GM23338 (cell line): ENCODE measurements around the gene HELZ.

Experiments
- CREB1 ChIP-seq: fragments of 250-450 bp; sonication (Bioruptor Pico); IDR thresholded peaks from 2 replicates; pipeline ENCODE4 v1.5.0; 2020; ENCODE audit warnings: low read depth, mild to moderate bottlenecking, moderate library complexity
- EZH2 ChIP-seq: fragments of 200-600 bp; sonication (generic); IDR thresholded peaks from one replicate; pipeline ENCODE4 v1.8.0; 2017; ENCODE audit warnings: antibody characterized with exemption, mild to moderate bottlenecking, low read depth; ENCODE audit not compliant: unreplicated experiment
- EZH2phosphoT487 ChIP-seq: fragments of 200-600 bp; sonication (generic); IDR thresholded peaks from one replicate; pipeline ENCODE4 v1.8.1; 2018; ENCODE audit warnings: antibody characterized with exemption; ENCODE audit not compliant: unreplicated experiment
- JUNB ChIP-seq: IDR thresholded peaks from one replicate; pipeline ENCODE4 v1.6.1; 2016; ENCODE audit warnings: antibody characterized with exemption; ENCODE audit not compliant: unreplicated experiment
- NANOG ChIP-seq: IDR thresholded peaks from 2 replicates; pipeline ENCODE4 v1.6.1; 2016; ENCODE audit warnings: antibody characterized with exemption, borderline replicate concordance
- POLR2AphosphoS5 ChIP-seq: IDR thresholded peaks from 2 replicates; pipeline ENCODE4 v1.6.1; 2016; ENCODE audit warnings: antibody characterized with exemption, low read depth
- STAT1 ChIP-seq: IDR thresholded peaks from one replicate; pipeline ENCODE4 v1.6.1; 2016; ENCODE audit warnings: antibody characterized with exemption; ENCODE audit not compliant: unreplicated experiment
- ZNF114 ChIP-seq: fragments of 250-450 bp; sonication (Bioruptor Pico); IDR thresholded peaks from 2 replicates; pipeline ENCODE4 v1.5.0; 2020; ENCODE audit warnings: mild to moderate bottlenecking, moderate library complexity
- ZNF331 ChIP-seq: fragments of 250-450 bp; sonication (Bioruptor Pico); IDR thresholded peaks from 2 replicates; pipeline ENCODE4 v1.5.0; 2020; ENCODE audit warnings: low read depth, mild to moderate bottlenecking, moderate library complexity
- TF ChIP-seq, protein P1 (sequence below), 2 experiments: fragments of 200-600 bp in 1 of 2; sonication (generic) in 1 of 2; conservative IDR thresholded peaks; 2 replicates each; pipeline versions ENCODE4 v1.5.1 to v1.6.1; 2016 to 2017; ENCODE audit warnings: antibody characterized with exemption in 2 of 2, low read depth in 2 of 2, mild to moderate bottlenecking in 2 of 2, moderate library complexity in 1 of 2
- TF ChIP-seq, protein P2 (sequence below): IDR thresholded peaks from 2 replicates; pipeline ENCODE4 v1.6.1; 2016; ENCODE audit warnings: antibody characterized with exemption
- TF ChIP-seq, protein P3 (sequence below): IDR thresholded peaks from one replicate; pipeline ENCODE4 v1.6.1; 2018; ENCODE audit warnings: antibody characterized with exemption; ENCODE audit not compliant: unreplicated experiment

GRCh38 chr17:67281743-67282142, 36.7 kb upstream of the HELZ start:
- TF ChIP-seq, protein P1, sequence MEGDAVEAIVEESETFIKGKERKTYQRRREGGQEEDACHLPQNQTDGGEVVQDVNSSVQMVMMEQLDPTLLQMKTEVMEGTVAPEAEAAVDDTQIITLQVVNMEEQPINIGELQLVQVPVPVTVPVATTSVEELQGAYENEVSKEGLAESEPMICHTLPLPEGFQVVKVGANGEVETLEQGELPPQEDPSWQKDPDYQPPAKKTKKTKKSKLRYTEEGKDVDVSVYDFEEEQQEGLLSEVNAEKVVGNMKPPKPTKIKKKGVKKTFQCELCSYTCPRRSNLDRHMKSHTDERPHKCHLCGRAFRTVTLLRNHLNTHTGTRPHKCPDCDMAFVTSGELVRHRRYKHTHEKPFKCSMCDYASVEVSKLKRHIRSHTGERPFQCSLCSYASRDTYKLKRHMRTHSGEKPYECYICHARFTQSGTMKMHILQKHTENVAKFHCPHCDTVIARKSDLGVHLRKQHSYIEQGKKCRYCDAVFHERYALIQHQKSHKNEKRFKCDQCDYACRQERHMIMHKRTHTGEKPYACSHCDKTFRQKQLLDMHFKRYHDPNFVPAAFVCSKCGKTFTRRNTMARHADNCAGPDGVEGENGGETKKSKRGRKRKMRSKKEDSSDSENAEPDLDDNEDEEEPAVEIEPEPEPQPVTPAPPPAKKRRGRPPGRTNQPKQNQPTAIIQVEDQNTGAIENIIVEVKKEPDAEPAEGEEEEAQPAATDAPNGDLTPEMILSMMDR (conservative IDR thresholded peaks at IDR 0.05; ENCODE audit: low read depth in 2 of 2) = no peak
- TF ChIP-seq EZH2phosphoT487 (no peak), EZH2 (no peak), POLR2AphosphoS5 (no peak), NANOG (no peak), JUNB (no peak), ZNF331 (CRISPR knock-in tag) (no peak), CREB1 (CRISPR knock-in tag) (no peak), STAT1 (no peak), ZNF114 (CRISPR knock-in tag) (no peak)
- TF ChIP-seq, protein P2, sequence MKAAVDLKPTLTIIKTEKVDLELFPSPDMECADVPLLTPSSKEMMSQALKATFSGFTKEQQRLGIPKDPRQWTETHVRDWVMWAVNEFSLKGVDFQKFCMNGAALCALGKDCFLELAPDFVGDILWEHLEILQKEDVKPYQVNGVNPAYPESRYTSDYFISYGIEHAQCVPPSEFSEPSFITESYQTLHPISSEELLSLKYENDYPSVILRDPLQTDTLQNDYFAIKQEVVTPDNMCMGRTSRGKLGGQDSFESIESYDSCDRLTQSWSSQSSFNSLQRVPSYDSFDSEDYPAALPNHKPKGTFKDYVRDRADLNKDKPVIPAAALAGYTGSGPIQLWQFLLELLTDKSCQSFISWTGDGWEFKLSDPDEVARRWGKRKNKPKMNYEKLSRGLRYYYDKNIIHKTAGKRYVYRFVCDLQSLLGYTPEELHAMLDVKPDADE = no peak
- TF ChIP-seq, protein P3, sequence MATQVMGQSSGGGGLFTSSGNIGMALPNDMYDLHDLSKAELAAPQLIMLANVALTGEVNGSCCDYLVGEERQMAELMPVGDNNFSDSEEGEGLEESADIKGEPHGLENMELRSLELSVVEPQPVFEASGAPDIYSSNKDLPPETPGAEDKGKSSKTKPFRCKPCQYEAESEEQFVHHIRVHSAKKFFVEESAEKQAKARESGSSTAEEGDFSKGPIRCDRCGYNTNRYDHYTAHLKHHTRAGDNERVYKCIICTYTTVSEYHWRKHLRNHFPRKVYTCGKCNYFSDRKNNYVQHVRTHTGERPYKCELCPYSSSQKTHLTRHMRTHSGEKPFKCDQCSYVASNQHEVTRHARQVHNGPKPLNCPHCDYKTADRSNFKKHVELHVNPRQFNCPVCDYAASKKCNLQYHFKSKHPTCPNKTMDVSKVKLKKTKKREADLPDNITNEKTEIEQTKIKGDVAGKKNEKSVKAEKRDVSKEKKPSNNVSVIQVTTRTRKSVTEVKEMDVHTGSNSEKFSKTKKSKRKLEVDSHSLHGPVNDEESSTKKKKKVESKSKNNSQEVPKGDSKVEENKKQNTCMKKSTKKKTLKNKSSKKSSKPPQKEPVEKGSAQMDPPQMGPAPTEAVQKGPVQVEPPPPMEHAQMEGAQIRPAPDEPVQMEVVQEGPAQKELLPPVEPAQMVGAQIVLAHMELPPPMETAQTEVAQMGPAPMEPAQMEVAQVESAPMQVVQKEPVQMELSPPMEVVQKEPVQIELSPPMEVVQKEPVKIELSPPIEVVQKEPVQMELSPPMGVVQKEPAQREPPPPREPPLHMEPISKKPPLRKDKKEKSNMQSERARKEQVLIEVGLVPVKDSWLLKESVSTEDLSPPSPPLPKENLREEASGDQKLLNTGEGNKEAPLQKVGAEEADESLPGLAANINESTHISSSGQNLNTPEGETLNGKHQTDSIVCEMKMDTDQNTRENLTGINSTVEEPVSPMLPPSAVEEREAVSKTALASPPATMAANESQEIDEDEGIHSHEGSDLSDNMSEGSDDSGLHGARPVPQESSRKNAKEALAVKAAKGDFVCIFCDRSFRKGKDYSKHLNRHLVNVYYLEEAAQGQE = no peak
